ENCODE data around the gene SYT5. TPM values are rescaled to one million over a fixed set of nuclear protein-coding genes. Genes with fewer than 3 reads are reported as not detected.

Gene SYT5
- total and polyA plus RNA-seq, 11 donors: 0.15 TPM; not detected in 10

GRCh38 chr19:55153652-55154264 is 26.3 kb downstream of the SYT5 start:
- intact Hi-C loops (cut with DNase I): no loop called here
- peaks cover 0 to 64% (median 5%) of the 10 kb centered on the region in 12 donors for H3K4me1 ChIP-seq
- TF ChIP-seq CTCF (IDR thresholded peaks at IDR 0.05) (no peak), POLR2A (IDR thresholded peaks at IDR 0.05) (no peak)
- H3K36me3 ChIP-seq: peaks cover 0 to 46% (median 22%) of the 10 kb centered on the region in 9 donors
- H3K27ac ChIP-seq: peak overlapping the region in 5 of 12 donors; percentile 15 to 80 (median 38)
- peaks cover 0 to 8% (median 0%) of the 10 kb centered on the region in 12 donors for H3K9me3 ChIP-seq
- DNase-seq (peak in 1 of 5 donors; percentile 2), ATAC-seq (no peak)
- 49 to 66% (median 61%) methylated on average over 12 of the region's 12 CpGs for WGBS, 4 donors
- H3K27me3 ChIP-seq: peaks cover 0 to 29% (median 8%) of the 10 kb centered on the region in 9 donors
- H3K4me3 ChIP-seq: peak overlapping the region in 11 of 12 donors; percentile 7 to 83 (median 54)

GRCh38 chr19:55152017-55152416 is 28.1 kb downstream of the SYT5 start:
- peaks cover 0 to 58% (median 5%) of the 10 kb centered on the region in 12 donors for H3K4me1 ChIP-seq
- H3K27me3 ChIP-seq: peaks cover 0 to 32% (median 8%) of the 10 kb centered on the region in 9 donors
- H3K9me3 ChIP-seq: peaks cover 0 to 8% (median 0%) of the 10 kb centered on the region in 12 donors
- peaks cover 0 to 46% (median 22%) of the 10 kb centered on the region in 9 donors for H3K36me3 ChIP-seq
- TF ChIP-seq POLR2A (IDR thresholded peaks at IDR 0.05) (no peak), CTCF (IDR thresholded peaks at IDR 0.05) (no peak)
- intact Hi-C loops (cut with DNase I): no loop called here
- ATAC-seq (no peak), DNase-seq (no peak)
- peak overlapping the region in 7 of 12 donors; percentile 9 to 76 (median 60) for H3K4me3 ChIP-seq
- peak overlapping the region in 5 of 12 donors; percentile 8 to 80 (median 46) for H3K27ac ChIP-seq

- Histone ChIP-seq H3K4me3 (peak within 1 kb of the TSS in 1 of 12 donors; percentile 10), H3K27ac (peak within 1 kb of the TSS in 10 of 12 donors; percentile 24 to 85 (median 64))
- 7 to 19% (median 11%) methylated on average over 14 to 18 of the region's 18 CpGs for WGBS, 4 donors
Measured at GRCh38 chr19:55149078-55150003, 30.7 kb downstream of the SYT5 start, which contains the start of gene TNNT1. TNNT1 (minus strand) TSS chr19:55149206; CDS start chr19:55147157, 2,049 bp downstream.

More at GRCh38 chr19:55149078-55150003, 30.7 kb downstream of the SYT5 start, which contains the start of gene TNNT1:
- intact Hi-C loops (cut with DNase I): loop anchor here in 3 of 10 donors (10.0 kb wide), 3 partner anchors 265 to 455 kb away; partner anchors contain the start of genes ZNF524 (in 1 of the 3) and ZNF865 (in 1 of the 3)
- peaks cover 0 to 46% (median 18%) of the 10 kb centered on the region in 9 donors for H3K36me3 ChIP-seq
- peaks cover 2 to 43% (median 26%) of the 10 kb centered on the region in 9 donors for H3K27me3 ChIP-seq
- ATAC-seq: peak; percentile 45 to 70 (median 50)
- H3K9me3 ChIP-seq: peaks cover 0 to 8% (median 0%) of the 10 kb centered on the region in 12 donors
- H3K4me1 ChIP-seq: peaks cover 0 to 58% (median 6%) of the 10 kb centered on the region in 12 donors
- TF ChIP-seq POLR2A (IDR thresholded peaks at IDR 0.05): peak in 1 of 2 donors; percentile 3
- TF ChIP-seq CTCF (IDR thresholded peaks at IDR 0.05): no peak
- peak in 4 of 5 donors; percentile 52 to 64 (median 57) for DNase-seq

Data from heart left ventricle (tissue), 16 donors.